Activated naive CD8-positive, alpha-beta T cell treated with anti-CD3 and anti-CD28 coated beads, Interleukin-2, amount 50 U/mL, for 24 hours (primary cell): ENCODE results near the gene PKD2L1.
"Not testable (repeated sequence)": the region's sequence is repeated elsewhere in the genome, so short reads cannot be mapped to it uniquely, and the experiment has no call there.

Experiments used
- ATAC-seq: fragments of 150-1000 bp; cut with Tn5 transposase; one replicate; pipeline ENCODE4 v1.10.0; 2021
- DNase-seq: peaks from one replicate; pipeline ENCODE4 v3.0.0; 2021
- H3K27ac Mint-ChIP-seq: one replicate; pipeline ENCODE4 v1.8.0; 2021; ENCODE audit warnings: mild to moderate bottlenecking, mixed read lengths
- H3K27me3 Mint-ChIP-seq: one replicate; pipeline ENCODE4 v1.8.0; 2021; ENCODE audit warnings: mixed read lengths
- H3K36me3 Mint-ChIP-seq: one replicate; pipeline ENCODE4 v1.8.0; 2021; ENCODE audit warnings: low read depth, mixed read lengths
- H3K4me1 Mint-ChIP-seq: one replicate; pipeline ENCODE4 v1.8.0; 2021; ENCODE audit warnings: mixed read lengths
- H3K4me3 Mint-ChIP-seq: one replicate; pipeline ENCODE4 v1.8.0; 2021; ENCODE audit warnings: mild to moderate bottlenecking, moderate library complexity, mixed read lengths
- H3K9me3 Mint-ChIP-seq: one replicate; pipeline ENCODE4 v1.8.0; 2021; ENCODE audit warnings: mixed read lengths

PKD2L1 gene

DNA sequence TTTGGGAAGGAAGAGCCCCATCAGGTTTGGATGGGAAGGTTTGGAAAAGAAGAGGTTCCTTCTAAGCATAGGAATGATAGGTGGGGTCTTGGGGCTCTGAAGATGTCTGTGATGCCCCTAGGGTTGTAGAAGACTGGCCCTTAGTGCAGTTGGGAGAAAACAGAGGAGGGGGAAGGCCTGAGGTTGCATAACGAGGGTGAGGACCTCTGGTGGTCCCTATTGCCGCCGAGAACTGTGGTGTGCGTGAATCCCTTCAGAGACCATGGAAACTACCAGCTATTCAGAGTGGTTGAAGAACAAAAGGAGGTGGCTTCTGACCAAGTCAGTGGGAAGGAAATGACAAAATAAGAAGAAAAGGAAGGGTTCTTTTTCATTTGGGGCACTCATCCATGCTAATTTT is 3.1 kb upstream of the PKD2L1 start:
- no peak overlapping the region for H3K4me3 Mint-ChIP-seq
- no peak for ATAC-seq
- no peak for DNase-seq
- no peaks in the 10 kb centered on the region for H3K36me3 Mint-ChIP-seq
- no peaks in the 10 kb centered on the region for H3K4me1 Mint-ChIP-seq
- peaks cover 4% of the 10 kb centered on the region for H3K27me3 Mint-ChIP-seq
- H3K9me3 Mint-ChIP-seq = no peaks in the 10 kb centered on the region
- no peak overlapping the region for H3K27ac Mint-ChIP-seq

DNA sequence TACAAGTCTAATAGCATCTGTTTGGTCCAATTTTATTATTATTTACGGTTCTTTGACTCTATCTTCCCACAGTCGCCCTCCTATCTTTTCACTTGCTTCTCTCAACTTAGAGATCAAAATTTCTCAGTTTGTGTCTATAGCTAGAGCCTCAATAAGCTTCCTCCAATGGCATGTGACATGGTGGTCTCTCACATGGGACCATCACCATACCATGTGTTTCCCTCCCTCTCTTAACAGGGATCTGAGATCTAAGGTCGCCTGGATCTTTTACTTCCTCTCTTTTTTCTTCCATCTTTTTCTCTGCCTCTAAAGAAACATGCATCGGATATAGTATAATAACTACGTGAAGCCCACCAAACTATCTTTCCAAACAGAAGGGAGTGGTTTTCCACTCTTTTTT is 1.8 kb downstream of the PKD2L1 start:
- DNase-seq (no peak), ATAC-seq (no peak)
- Mint-ChIP-seq H3K9me3 (no peaks in the 10 kb centered on the region), H3K4me3 (no peak overlapping the region), H3K4me1 (peaks cover 13% of the 10 kb centered on the region), H3K36me3 (no peaks in the 10 kb centered on the region), H3K27ac (no peak overlapping the region), H3K27me3 (peaks cover 2% of the 10 kb centered on the region)

DNA sequence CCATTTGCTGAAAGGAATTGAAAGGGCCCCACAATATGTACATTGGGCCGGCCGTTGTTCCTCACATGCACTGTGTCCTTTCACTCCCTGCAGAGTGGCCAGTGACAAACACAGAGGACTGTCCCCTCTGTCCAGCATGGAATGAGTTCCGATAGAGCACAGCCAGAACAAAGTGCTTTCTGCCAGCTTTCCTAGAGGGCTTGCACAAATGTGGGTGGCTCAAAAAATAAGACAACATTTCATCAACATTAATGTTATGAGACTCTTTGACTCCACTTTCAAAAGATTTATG is 2.4 kb downstream of the PKD2L1 start:
- Mint-ChIP-seq H3K4me3 (no peak overlapping the region), H3K27ac (no peak overlapping the region), H3K36me3 (no peaks in the 10 kb centered on the region), H3K4me1 (peaks cover 13% of the 10 kb centered on the region), H3K9me3 (no peaks in the 10 kb centered on the region), H3K27me3 (peaks cover 2% of the 10 kb centered on the region)
- DNase-seq (no peak), ATAC-seq (no peak)

DNA sequence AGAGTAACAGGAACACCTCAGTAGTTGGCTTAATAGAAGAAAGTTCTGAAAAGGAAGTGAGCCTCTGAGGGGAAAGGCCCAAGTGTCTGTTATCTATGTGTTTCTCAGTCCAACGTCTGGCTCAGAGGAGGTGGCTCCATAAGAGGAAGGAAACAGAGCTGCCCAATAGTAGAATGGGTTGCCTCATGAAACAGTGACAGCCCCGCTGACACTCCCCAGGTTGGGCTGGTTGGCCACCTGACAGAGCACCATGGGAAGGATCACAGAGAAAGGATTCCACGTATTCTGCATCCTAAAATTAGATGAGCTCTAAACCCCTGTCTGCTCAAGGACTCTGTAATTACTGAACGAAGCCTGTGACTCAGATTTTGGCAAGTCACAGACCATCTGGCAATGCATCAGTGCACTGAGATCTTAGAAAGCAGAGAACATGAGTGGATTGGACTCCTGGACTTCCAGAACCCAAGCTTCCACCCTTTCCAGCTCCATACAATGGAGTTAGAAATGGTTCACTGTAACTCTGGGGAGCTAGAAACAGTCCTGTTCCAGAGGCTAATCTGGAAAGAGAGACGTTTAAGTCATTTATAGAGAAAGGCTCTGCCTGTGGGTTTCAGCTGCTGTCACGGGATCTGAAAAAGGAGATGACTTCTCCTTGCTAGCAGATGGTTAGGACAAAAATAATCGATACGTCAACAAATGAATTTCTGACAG is 2.9 kb downstream of the PKD2L1 start:
- no peaks in the 10 kb centered on the region for H3K36me3 Mint-ChIP-seq
- H3K4me1 Mint-ChIP-seq = peaks cover 13% of the 10 kb centered on the region
- peaks cover 2% of the 10 kb centered on the region for H3K27me3 Mint-ChIP-seq
- no peak overlapping the region for H3K4me3 Mint-ChIP-seq
- peak overlapping the region; percentile 23 for H3K27ac Mint-ChIP-seq
- DNase-seq = peak; percentile 31
- peak; percentile 88 for ATAC-seq
- no peaks in the 10 kb centered on the region for H3K9me3 Mint-ChIP-seq

DNA sequence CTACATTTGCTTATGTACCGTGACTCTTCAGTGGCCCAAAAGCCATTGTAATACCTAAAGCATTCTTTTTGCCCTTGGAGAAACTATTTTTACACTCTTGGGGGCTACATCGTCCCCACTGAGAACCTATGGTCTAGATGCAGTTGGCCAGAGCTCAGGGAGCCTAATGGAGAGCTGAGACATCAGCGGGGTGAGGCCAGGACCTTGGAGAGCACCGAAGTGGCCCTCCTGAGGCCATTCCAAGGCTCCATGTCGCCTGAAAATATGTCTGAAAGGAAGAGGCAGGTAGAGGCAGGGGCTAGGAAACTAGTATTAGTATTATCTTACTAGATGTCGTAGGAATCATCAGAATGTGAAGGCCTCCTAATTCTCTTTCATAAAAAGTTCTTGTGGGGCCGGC is 4.9 kb downstream of the PKD2L1 start:
- H3K4me1 Mint-ChIP-seq = peaks cover 13% of the 10 kb centered on the region
- H3K4me3 Mint-ChIP-seq = no peak overlapping the region
- H3K36me3 Mint-ChIP-seq = no peaks in the 10 kb centered on the region
- H3K27me3 Mint-ChIP-seq = peaks cover 2% of the 10 kb centered on the region
- ATAC-seq = no peak
- no peak overlapping the region for H3K27ac Mint-ChIP-seq
- no peaks in the 10 kb centered on the region for H3K9me3 Mint-ChIP-seq
- DNase-seq = no peak

DNA sequence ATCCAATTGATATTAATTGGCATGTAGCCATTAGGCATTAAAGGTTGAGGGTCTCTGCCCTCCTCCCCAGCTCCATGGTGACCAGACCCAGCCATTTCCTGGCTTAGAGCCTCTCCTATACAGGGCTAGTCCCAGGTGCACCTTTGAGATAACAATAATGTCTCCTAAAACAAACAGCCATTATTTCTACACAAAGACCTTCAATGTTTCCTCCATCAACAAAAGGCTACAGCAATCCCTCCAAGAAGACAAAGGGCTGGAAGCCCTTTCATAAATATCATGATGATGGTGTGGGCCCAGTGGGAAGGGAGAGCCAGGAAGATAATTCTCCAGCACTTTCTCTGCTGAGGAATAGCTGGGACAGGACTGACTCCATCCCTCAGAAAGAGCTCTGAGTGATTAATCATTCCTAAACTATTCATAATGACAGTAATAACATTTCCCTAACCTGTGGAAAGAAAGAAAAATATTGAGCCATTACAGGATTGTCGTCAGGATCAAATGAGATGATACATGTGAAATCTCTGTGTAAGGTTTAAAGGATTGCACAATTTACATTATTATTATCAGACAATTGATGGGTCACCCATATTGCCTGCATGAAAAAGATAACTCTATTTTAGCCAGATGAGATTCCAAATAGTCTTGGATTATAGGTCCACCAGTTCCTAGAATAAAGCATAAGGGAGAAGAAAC is 10.2 kb downstream of the PKD2L1 start:
- no peak overlapping the region for H3K4me3 Mint-ChIP-seq
- no peak for ATAC-seq
- no peaks in the 10 kb centered on the region for H3K4me1 Mint-ChIP-seq
- no peak overlapping the region for H3K27ac Mint-ChIP-seq
- no peaks in the 10 kb centered on the region for H3K9me3 Mint-ChIP-seq
- peaks cover 15% of the 10 kb centered on the region for H3K27me3 Mint-ChIP-seq
- DNase-seq = no peak
- H3K36me3 Mint-ChIP-seq = no peaks in the 10 kb centered on the region

DNA sequence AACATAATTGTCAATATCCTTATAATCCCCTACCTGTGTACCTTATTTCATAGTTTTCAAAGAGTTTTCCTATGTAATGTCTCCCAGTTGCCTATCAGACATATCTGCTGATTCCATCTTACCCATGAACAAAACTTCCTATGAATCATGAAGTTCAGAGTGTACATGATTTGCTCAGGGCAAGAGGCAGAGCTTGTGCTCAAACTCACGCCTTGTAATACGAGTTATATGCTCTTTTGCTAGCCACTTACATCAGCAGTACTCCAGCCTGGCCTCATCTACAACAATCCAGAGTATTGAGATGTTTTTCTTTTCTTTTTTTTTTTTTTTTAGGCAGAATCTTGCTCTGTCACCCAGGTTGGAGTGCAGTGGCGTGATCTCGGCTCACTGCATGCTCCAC is 11.8 kb downstream of the PKD2L1 start:
- ATAC-seq = no peak
- Mint-ChIP-seq H3K27ac (no peak overlapping the region), H3K9me3 (no peaks in the 10 kb centered on the region), H3K36me3 (no peaks in the 10 kb centered on the region), H3K4me3 (no peak overlapping the region), H3K27me3 (peaks cover 20% of the 10 kb centered on the region), H3K4me1 (no peaks in the 10 kb centered on the region)
- DNase-seq = no peak

DNA sequence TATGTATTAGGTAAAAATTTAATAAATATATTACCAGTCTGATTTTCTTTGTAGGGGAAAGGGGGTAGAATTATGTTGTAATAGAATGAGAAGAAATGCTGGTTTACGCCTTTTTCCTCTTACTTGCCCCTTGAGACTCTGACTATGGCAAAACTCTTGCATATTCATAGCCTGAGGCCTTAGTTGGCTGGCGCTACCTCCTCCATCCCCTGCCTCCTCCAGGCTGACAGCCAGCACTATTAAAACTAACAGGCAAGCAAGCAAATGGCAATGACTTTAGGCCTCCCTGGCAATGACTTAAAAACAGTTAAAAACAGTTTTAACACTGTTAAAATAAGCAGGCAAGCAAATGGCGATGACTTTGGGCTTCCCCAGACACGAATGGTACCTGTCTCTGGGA is 14.4 kb downstream of the PKD2L1 start:
- peaks cover 31% of the 10 kb centered on the region for H3K27me3 Mint-ChIP-seq
- no peak for ATAC-seq
- no peak for DNase-seq
- H3K4me1 Mint-ChIP-seq = no peaks in the 10 kb centered on the region
- H3K27ac Mint-ChIP-seq = no peak overlapping the region
- H3K9me3 Mint-ChIP-seq = no peaks in the 10 kb centered on the region
- H3K4me3 Mint-ChIP-seq = no peak overlapping the region
- no peaks in the 10 kb centered on the region for H3K36me3 Mint-ChIP-seq

DNA sequence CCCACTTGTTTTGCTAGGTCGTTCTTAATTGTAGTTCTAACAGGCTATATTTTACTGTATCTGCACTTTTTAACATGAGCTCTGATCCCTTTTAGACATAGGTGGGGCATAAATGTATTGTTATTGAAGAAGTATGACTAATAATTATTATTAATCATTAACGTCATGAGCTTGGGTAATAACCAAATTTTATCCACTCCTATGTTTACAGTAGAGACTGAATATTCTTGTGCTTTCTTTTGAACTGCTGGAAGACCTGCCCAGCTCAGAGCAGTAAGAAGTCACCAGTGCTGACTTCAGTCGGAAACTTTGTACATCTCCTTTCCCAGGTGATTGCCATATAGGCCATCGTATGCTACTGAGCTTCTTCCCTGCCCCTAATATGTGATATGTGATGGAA is 18.7 kb downstream of the PKD2L1 start:
- H3K27me3 Mint-ChIP-seq = peaks cover 34% of the 10 kb centered on the region

DNA sequence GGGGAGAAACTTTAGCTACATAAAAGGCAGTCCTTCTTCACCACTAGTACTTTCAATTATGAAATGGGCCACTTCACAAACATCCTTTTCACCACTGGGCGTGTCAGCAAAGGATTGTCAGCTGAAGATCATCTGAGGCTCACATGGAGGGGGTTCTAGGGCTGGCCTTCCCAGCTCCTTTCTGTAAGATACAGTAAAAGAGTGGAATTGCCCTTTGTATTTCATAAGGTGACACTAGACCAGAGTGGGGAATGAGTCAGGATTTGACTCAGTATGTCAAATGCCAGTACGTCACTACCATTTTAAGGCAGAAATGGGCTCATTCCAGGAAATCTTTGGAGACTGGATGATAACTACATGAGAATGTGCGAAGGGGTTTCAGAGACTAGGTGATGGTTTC is 22.3 kb downstream of the PKD2L1 start:
- Mint-ChIP-seq H3K36me3 (no peaks in the 10 kb centered on the region), H3K27me3 (peaks cover 43% of the 10 kb centered on the region)
- DNase-seq = no peak

More for the DNA sequence above, 18.7 kb downstream of the PKD2L1 start:
- no peak for DNase-seq
- no peak overlapping the region for H3K27ac Mint-ChIP-seq
- no peak overlapping the region for H3K4me3 Mint-ChIP-seq
- no peaks in the 10 kb centered on the region for H3K9me3 Mint-ChIP-seq
- no peaks in the 10 kb centered on the region for H3K4me1 Mint-ChIP-seq
- no peaks in the 10 kb centered on the region for H3K36me3 Mint-ChIP-seq
- ATAC-seq = no peak

DNA sequence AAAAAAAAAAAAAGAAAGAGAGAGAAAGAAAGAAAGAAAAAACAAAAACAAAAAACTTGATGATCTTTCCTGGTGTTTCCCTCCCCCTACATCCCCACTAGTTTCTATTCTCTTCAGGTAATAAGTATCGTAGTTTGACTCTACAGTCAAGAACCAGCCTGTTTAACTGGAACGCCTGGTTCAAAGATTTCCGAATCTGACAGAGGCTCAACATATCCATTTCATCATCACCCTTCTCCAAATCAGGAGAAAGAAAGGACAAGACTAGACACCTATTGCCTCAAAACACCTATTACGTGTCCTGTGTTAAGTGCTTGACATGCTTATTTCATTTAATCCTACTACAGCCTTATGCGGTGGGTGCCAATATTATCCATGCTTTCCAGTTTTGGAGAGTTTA is 23.2 kb downstream of the PKD2L1 start:
- Mint-ChIP-seq H3K36me3 (no peaks in the 10 kb centered on the region), H3K4me3 (no peak overlapping the region), H3K27me3 (peaks cover 42% of the 10 kb centered on the region), H3K9me3 (no peaks in the 10 kb centered on the region), H3K27ac (no peak overlapping the region), H3K4me1 (no peaks in the 10 kb centered on the region)
- no peak for DNase-seq
- no peak for ATAC-seq

More for the DNA sequence above, 22.3 kb downstream of the PKD2L1 start:
- Mint-ChIP-seq H3K27ac (no peak overlapping the region), H3K4me3 (no peak overlapping the region), H3K4me1 (no peaks in the 10 kb centered on the region), H3K9me3 (no peaks in the 10 kb centered on the region)
- peak; percentile 24 for ATAC-seq

DNA sequence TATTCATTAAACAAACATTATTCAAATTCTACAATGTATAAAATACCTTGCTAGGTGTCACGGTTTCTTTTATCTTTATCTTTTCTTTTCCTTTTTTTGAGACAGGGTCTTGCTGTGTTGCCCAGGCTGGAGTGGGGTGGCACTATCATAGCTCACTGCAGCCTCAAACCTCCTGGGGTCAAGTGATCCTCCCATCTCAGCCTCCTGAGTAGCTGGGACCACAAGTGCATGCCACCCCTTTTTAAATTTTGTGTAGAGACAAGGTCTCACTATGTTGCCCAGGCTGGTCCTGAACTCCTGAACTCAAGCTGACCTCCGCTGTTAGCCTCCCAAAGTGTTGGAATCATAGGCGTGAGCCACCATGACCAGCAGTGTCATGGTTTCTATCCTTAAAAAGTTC is 25.6 kb downstream of the PKD2L1 start:
- H3K9me3 Mint-ChIP-seq = no peaks in the 10 kb centered on the region
- DNase-seq = no peak
- no peak for ATAC-seq
- H3K36me3 Mint-ChIP-seq = no peaks in the 10 kb centered on the region
- no peak overlapping the region for H3K27ac Mint-ChIP-seq
- H3K27me3 Mint-ChIP-seq = peaks cover 38% of the 10 kb centered on the region
- no peak overlapping the region for H3K4me3 Mint-ChIP-seq
- no peaks in the 10 kb centered on the region for H3K4me1 Mint-ChIP-seq

DNA sequence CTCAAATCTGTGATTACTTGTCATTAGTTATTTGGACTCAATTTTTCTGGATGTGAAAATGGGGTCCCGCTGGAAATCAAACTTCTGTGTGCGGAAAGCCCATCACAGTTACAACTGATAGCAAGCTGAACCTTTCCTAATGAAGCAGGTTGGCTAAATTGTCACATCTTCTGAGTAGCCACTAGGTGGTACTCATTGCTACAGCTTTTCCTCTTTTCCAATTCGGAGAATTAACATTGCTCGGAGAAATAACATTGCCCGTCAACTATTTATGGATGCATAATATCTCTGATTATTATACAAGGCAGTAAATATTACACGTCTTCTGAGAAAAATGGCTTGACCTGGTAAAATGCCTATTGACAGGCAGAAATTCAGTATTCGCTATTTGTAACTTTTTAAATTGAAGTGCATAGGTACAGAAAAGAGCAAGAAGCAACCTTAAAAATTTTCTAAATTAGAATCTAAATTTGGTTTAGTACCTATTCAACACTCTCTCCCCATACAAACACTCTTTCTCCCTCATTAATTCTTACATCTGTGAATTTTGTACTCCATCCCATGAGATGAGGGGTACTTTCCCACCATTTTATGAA is 26.2 kb downstream of the PKD2L1 start:
- H3K4me3 Mint-ChIP-seq = no peak overlapping the region
- H3K36me3 Mint-ChIP-seq = no peaks in the 10 kb centered on the region
- DNase-seq (no peak), ATAC-seq (no peak)
- no peak overlapping the region for H3K27ac Mint-ChIP-seq
- no peaks in the 10 kb centered on the region for H3K9me3 Mint-ChIP-seq
- H3K4me1 Mint-ChIP-seq = no peaks in the 10 kb centered on the region
- peaks cover 39% of the 10 kb centered on the region for H3K27me3 Mint-ChIP-seq

DNA sequence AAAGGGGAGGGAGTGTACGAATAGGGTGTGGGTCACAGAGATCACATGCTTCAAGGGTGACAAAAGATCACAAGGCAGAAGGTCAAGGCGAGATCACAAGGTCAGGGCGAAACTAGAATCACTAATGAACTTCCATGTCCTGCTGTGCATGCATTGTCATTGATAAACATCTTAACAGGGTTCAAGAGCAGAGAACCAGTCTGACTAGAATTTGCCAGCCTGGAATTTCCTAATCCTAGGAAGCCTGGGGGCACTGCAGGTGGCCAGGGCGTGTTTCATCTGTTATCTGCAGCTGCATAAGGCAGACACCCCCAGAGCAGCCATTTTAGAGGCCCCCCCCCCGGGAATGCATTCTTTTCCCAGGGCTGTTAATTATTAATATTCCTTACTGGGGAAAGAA is 28.9 kb downstream of the PKD2L1 start:
- H3K4me3 Mint-ChIP-seq, H3K4me1 Mint-ChIP-seq, DNase-seq, H3K27ac Mint-ChIP-seq, ATAC-seq, H3K36me3 Mint-ChIP-seq, H3K9me3 Mint-ChIP-seq: not testable (repeated sequence)
- H3K27me3 Mint-ChIP-seq = peaks cover 38% of the 10 kb centered on the region

DNA sequence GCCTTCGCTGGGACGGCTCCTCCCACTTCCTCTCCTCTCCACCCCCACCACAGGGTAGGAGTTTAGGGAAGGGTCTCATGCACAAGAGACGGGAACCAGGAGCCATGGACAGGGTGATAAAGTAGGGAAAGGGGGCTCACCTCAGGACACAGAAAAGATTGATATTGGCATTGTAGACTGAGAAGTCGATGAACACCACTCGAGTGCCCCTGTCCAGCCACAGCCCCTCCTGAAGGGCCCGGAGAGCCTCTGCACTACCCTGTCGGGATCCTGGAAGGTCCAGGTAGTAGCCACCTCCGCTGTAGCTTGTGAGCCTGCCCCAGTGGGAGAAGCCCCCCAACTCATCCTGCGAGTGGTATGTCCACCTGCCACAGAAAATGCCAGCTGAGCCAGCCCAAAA is 32.8 kb downstream of the PKD2L1 start:
- Mint-ChIP-seq H3K27me3 (peaks cover 27% of the 10 kb centered on the region), H3K4me3 (no peak overlapping the region), H3K9me3 (no peaks in the 10 kb centered on the region), H3K36me3 (no peaks in the 10 kb centered on the region), H3K27ac (no peak overlapping the region), H3K4me1 (no peaks in the 10 kb centered on the region)
- no peak for ATAC-seq
- DNase-seq = no peak
